ENCODE results near the gene UFD1. TPM values are rescaled to one million over a fixed set of nuclear protein-coding genes. Genes with fewer than 3 reads are reported as not detected.

Gene UFD1
- total and polyA plus RNA-seq, 2 of the 13 experiments (the other 11 are each of a cell fraction or from before 2014, with no cell fraction given): 47.9 to 51.1 TPM

DNA sequence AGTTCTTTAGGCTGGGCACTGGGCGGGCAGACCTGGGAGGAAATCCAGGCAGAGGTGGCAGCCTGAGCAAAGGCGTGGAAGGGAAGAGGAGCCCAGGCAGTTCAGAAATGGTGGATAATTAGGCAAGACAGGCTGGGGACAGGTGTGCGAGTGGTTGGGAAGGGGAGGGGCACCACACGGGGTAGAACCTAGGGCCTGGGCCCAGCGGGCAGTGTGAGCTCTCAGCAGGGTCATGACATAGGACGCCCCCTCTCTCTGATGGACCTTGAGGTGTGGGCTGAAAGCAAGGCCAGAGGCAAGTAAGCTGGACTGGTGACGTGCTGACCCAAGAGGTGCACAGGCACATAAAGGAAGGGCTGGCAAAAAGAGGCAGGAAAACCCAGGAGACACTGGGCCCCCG, 6.8 kb downstream of the UFD1 start (continued):
- TF ChIP-seq, protein P1, sequence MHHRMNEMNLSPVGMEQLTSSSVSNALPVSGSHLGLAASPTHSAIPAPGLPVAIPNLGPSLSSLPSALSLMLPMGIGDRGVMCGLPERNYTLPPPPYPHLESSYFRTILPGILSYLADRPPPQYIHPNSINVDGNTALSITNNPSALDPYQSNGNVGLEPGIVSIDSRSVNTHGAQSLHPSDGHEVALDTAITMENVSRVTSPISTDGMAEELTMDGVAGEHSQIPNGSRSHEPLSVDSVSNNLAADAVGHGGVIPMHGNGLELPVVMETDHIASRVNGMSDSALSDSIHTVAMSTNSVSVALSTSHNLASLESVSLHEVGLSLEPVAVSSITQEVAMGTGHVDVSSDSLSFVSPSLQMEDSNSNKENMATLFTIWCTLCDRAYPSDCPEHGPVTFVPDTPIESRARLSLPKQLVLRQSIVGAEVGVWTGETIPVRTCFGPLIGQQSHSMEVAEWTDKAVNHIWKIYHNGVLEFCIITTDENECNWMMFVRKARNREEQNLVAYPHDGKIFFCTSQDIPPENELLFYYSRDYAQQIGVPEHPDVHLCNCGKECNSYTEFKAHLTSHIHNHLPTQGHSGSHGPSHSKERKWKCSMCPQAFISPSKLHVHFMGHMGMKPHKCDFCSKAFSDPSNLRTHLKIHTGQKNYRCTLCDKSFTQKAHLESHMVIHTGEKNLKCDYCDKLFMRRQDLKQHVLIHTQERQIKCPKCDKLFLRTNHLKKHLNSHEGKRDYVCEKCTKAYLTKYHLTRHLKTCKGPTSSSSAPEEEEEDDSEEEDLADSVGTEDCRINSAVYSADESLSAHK (CRISPR knock-in tag; IDR thresholded peaks at IDR 0.05; ENCODE audit: borderline replicate concordance): no peak
- TF ChIP-seq NFRKB (IDR thresholded peaks at IDR 0.05) (no peak), ZNF460 (CRISPR knock-in tag; IDR thresholded peaks at IDR 0.05; ENCODE audit: borderline replicate concordance) (no peak), GATAD1 (CRISPR knock-in tag; IDR thresholded peaks at IDR 0.05) (no peak), TEAD3 (CRISPR knock-in tag; optimal IDR thresholded peaks at IDR 0.05; ENCODE audit: borderline replicate concordance) (no peak)

DNA sequence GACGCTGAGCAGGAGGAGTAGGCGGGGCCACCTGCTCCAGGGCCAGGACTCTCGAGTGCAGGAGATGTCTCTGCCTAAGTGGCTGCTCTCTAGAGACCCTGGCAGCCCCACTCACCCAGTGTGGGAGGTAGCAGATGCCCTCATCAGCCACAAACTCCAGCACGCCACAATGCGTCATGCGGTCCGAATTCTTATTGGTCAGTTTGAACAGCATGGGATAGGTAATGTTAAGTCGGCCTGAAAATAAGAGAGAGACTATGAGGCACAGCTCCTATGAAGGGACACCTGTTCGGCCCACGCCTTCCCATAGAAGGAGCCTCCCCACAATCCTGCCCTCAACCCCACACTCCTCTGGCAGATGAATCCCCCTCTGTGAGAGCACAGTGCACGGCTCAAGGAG, 7.4 kb downstream of the UFD1 start:
- H3K36me3 ChIP-seq (replicated peaks in 1 of 2; ENCODE audit: control insufficient read depth in 1 of 2, insufficient read depth in 2 of 2, low read length in 2 of 2): peaks cover 30 to 78% of the 10 kb centered on the region in 2 experiments
- intact Hi-C loops (cut with micrococcal nuclease; ENCODE audit: unreplicated experiment) (loop anchor here (10.0 kb wide), 2 partner anchors 163 to 167 kb away; no protein-coding TSS in a partner anchor), in situ Hi-C loops (cut with HindIII; ENCODE audit: extremely low pct_ligation_motif_present, low pct_unique_long_range_greater_than_20kb) (loop anchor here (10.0 kb wide), 1 partner anchor 177 kb away; the partner anchor contains the start of gene CLTCL1)
- no peak overlapping the region for H3K27ac ChIP-seq (ENCODE audit: extremely low read length, insufficient read depth, low read length)
- H3K9me3 ChIP-seq (ENCODE audit: low read length): no peaks in the 10 kb centered on the region
- H3K9ac ChIP-seq (ENCODE audit: insufficient read depth, low read depth, low read length): no peak overlapping the region
- FAIRE-seq (no peak), ATAC-seq (no peak), DNase-seq (ENCODE audit: low spot score) (no peak)
- WGBS (ENCODE audit: low lambda C conversion rate): 99% methylated on average over 8 of the region's 11 CpGs
- no peaks in the 10 kb centered on the region for H3K27me3 ChIP-seq (ENCODE audit: control insufficient read depth in 1 of 2, insufficient read depth in 2 of 2, low read length in 2 of 2)
- H3K4me3 ChIP-seq (replicated peaks in 1 of 3; ENCODE audit: insufficient read depth in 1 of 3, low read depth in 2 of 3, low read length in 3 of 3): no peak overlapping the region
- POLR2A ChIA-PET: no interaction called here
- peaks cover 6% of the 10 kb centered on the region; the same call in 1 of the 2 replicates for H3K4me1 ChIP-seq (ENCODE audit: insufficient read depth, low read length)
- no TSS peak for BruUV-seq (replicated peaks)
- H3K79me2 ChIP-seq (ENCODE audit: insufficient read depth, low read length): peaks cover 23% of the 10 kb centered on the region
- CTCF ChIA-PET (ENCODE audit: low intra/inter-chr PET ratio, low total read pairs): no interaction called here
- no peak overlapping the region for H3K4me2 ChIP-seq (ENCODE audit: low read depth, low read length)
- H4K20me1 ChIP-seq (ENCODE audit: insufficient read depth, low read length): no peaks in the 10 kb centered on the region; the same call in 1 of the 2 replicates
- no peak overlapping the region for H2AFZ ChIP-seq (ENCODE audit: low read length)
- TF ChIP-seq ISL2 (CRISPR knock-in tag; IDR thresholded peaks at IDR 0.05) (no peak), TP53 (CRISPR knock-in tag; conservative IDR thresholded peaks at IDR 0.05) (no peak), BRD4 (CRISPR knock-in tag; IDR thresholded peaks at IDR 0.05) (no peak), DNMT1 (CRISPR knock-in tag; IDR thresholded peaks at IDR 0.05) (no peak), PTBP1 (IDR thresholded peaks at IDR 0.05; ENCODE audit: low read depth, low read length, poor library complexity, severe bottlenecking) (no peak)
- TF ChIP-seq, protein P2, sequence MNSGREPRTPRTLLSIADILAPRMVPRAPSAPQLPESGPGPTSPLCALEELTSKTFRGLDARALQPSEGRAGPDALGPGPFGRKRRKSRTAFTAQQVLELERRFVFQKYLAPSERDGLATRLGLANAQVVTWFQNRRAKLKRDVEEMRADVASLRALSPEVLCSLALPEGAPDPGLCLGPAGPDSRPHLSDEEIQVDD (CRISPR knock-in tag; IDR thresholded peaks at IDR 0.05; ENCODE audit: borderline replicate concordance): no peak
- TF ChIP-seq, protein P3, sequence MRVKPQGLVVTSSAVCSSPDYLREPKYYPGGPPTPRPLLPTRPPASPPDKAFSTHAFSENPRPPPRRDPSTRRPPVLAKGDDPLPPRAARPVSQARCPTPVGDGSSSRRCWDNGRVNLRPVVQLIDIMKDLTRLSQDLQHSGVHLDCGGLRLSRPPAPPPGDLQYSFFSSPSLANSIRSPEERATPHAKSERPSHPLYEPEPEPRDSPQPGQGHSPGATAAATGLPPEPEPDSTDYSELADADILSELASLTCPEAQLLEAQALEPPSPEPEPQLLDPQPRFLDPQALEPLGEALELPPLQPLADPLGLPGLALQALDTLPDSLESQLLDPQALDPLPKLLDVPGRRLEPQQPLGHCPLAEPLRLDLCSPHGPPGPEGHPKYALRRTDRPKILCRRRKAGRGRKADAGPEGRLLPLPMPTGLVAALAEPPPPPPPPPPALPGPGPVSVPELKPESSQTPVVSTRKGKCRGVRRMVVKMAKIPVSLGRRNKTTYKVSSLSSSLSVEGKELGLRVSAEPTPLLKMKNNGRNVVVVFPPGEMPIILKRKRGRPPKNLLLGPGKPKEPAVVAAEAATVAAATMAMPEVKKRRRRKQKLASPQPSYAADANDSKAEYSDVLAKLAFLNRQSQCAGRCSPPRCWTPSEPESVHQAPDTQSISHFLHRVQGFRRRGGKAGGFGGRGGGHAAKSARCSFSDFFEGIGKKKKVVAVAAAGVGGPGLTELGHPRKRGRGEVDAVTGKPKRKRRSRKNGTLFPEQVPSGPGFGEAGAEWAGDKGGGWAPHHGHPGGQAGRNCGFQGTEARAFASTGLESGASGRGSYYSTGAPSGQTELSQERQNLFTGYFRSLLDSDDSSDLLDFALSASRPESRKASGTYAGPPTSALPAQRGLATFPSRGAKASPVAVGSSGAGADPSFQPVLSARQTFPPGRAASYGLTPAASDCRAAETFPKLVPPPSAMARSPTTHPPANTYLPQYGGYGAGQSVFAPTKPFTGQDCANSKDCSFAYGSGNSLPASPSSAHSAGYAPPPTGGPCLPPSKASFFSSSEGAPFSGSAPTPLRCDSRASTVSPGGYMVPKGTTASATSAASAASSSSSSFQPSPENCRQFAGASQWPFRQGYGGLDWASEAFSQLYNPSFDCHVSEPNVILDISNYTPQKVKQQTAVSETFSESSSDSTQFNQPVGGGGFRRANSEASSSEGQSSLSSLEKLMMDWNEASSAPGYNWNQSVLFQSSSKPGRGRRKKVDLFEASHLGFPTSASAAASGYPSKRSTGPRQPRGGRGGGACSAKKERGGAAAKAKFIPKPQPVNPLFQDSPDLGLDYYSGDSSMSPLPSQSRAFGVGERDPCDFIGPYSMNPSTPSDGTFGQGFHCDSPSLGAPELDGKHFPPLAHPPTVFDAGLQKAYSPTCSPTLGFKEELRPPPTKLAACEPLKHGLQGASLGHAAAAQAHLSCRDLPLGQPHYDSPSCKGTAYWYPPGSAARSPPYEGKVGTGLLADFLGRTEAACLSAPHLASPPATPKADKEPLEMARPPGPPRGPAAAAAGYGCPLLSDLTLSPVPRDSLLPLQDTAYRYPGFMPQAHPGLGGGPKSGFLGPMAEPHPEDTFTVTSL (CRISPR knock-in tag; IDR thresholded peaks at IDR 0.05; ENCODE audit: borderline replicate concordance): no peak

Data from HepG2 (cell line).